Keratinocyte (primary cell): ENCODE measurements around the gene DNAJC5G. TPM values are rescaled to one million over a fixed set of nuclear protein-coding genes. Genes with fewer than 3 reads are reported as not detected.

Source experiments
- DNase-seq: peaks from one replicate; pipeline ENCODE4 v3.0.0-alpha.2; 2011; ENCODE audit warnings: low read depth, missing footprints, low spot score
- FAIRE-seq: peaks from 2 replicates; lab custom pipeline; 2011; peaks lifted over from hg19 to GRCh38; lab: Jason Lieb, UNC
- H2AFZ ChIP-seq: 2 replicates; pipeline ENCODE4 v1.6.0; 2012; ENCODE audit warnings: low read length, control low read depth, inconsistent platforms; ENCODE audit not compliant: control insufficient read depth
- H3K27ac ChIP-seq: 2 replicates; pipeline ENCODE4 v1.5.1; 2011; ENCODE audit warnings: low read length; ENCODE audit not compliant: control insufficient read depth, insufficient read depth
- H3K27me3 ChIP-seq: 3 replicates; pipeline ENCODE4 v1.6.0; 2011; ENCODE audit warnings: low read length; ENCODE audit not compliant: control insufficient read depth, insufficient read depth; ENCODE audit errors: extremely low read depth
- H3K36me3 ChIP-seq, 2 experiments: 2 replicates in 1 of 2; 3 replicates in 1 of 2; pipeline ENCODE4 v1.5.1; 2011; ENCODE audit warnings: low read length in 2 of 2, mild to moderate bottlenecking in 1 of 2; ENCODE audit not compliant: control insufficient read depth in 2 of 2, insufficient read depth in 2 of 2; ENCODE audit errors: extremely low read depth in 1 of 2
- H3K4me1 ChIP-seq: 3 replicates; pipeline ENCODE4 v1.5.1; 2011; ENCODE audit warnings: low read length; ENCODE audit not compliant: control insufficient read depth, insufficient read depth; ENCODE audit errors: extremely low read depth
- H3K4me2 ChIP-seq: 3 replicates; pipeline ENCODE4 v1.6.0; 2011; ENCODE audit warnings: low read depth, low read length; ENCODE audit not compliant: control insufficient read depth, insufficient read depth; ENCODE audit errors: extremely low read depth
- H3K4me3 ChIP-seq, 3 experiments: fragments of 200-600 bp in 1 of 3; sonication (generic) in 1 of 3; 2 replicates in 2 of 3; 3 replicates in 1 of 3; pipeline ENCODE4 v1.5.1; 2011 to 2016; ENCODE audit warnings: low read length in 3 of 3, mild to moderate bottlenecking in 3 of 3, control low read depth in 2 of 3, inconsistent platforms in 1 of 3, low read depth in 1 of 3, mixed read lengths in 1 of 3, mixed run types in 1 of 3, moderate library complexity in 1 of 3; ENCODE audit not compliant: control insufficient read depth in 2 of 3, insufficient read depth in 2 of 3; ENCODE audit errors: extremely low read depth in 1 of 3
- H3K79me2 ChIP-seq: 2 replicates; pipeline ENCODE4 v1.6.0; 2012; ENCODE audit warnings: low read length; ENCODE audit not compliant: control insufficient read depth, insufficient read depth
- H3K9ac ChIP-seq: 3 replicates; pipeline ENCODE4 v1.6.0; 2011; ENCODE audit warnings: low read length; ENCODE audit not compliant: control insufficient read depth, insufficient read depth; ENCODE audit errors: extremely low read depth
- H3K9me1 ChIP-seq: 3 replicates; pipeline ENCODE4 v1.6.0; 2011; ENCODE audit warnings: low read length; ENCODE audit not compliant: control insufficient read depth, insufficient read depth; ENCODE audit errors: extremely low read depth
- H3K9me3 ChIP-seq: 2 replicates; pipeline ENCODE4 v1.5.1; 2012; ENCODE audit warnings: low read depth, low read length; ENCODE audit not compliant: control insufficient read depth
- H4K20me1 ChIP-seq: 3 replicates; pipeline ENCODE4 v1.6.0; 2011; ENCODE audit warnings: low read length; ENCODE audit not compliant: control insufficient read depth, insufficient read depth; ENCODE audit errors: extremely low read depth
- CTCF ChIP-seq, 3 experiments: IDR thresholded peaks in 1 of 3; conservative IDR thresholded peaks in 1 of 3; optimal IDR thresholded peaks in 1 of 3; 2 replicates in 2 of 3; 3 replicates in 1 of 3; pipeline versions ENCODE3 to v1.5.1; 2011; ENCODE audit warnings: low read length in 3 of 3, mild to moderate bottlenecking in 3 of 3, moderate library complexity in 2 of 3, control low read depth in 1 of 3, inconsistent platforms in 1 of 3; ENCODE audit not compliant: insufficient read depth in 2 of 3; ENCODE audit errors: extremely low read depth in 1 of 3
- EZH2 ChIP-seq: IDR thresholded peaks from one replicate; pipeline ENCODE4 v1.6.1; 2012; ENCODE audit warnings: inconsistent platforms, mild to moderate bottlenecking, low read length, moderate library complexity
- dilution Hi-C: fragments of 300-500 bp; cut with MboI; formaldehyde crosslinking; loops from one replicate; pipeline ENCODE4 v1.7.0; 2020; ENCODE audit warnings: low sequenced_read_pairs; ENCODE audit not compliant: extremely low pct_ligation_motif_present
- polyA plus RNA-seq, 5 experiments: library from polyadenylated mRNA; depleted of rRNA in 3 of 5; stranded (reverse) in 3 of 5; stranded (forward) in 1 of 5; unstranded in 1 of 5; fragments of >200 nt; gene quantifications; 1 replicate in 1 of 5; 2 replicates in 3 of 5; 3 replicates in 1 of 5; pipeline versions ENCODE4 v1.2.1 to v1.2.3, GENCODE V29; 2011 to 2012; ENCODE audit warnings: missing spikeins in 2 of 5, low read depth in 1 of 5, low replicate concordance in 1 of 5

DNAJC5G gene
- polyA plus RNA-seq, 1 donor (not counting 4 experiments of a cell fraction or from before 2014, with no cell fraction given), result not detected

- no peak for TF ChIP-seq EZH2
- no peak overlapping the region for H3K27ac ChIP-seq
- no peaks in the 10 kb centered on the region for H3K36me3 ChIP-seq
- no peak overlapping the region for H2AFZ ChIP-seq
- no peaks in the 10 kb centered on the region for H4K20me1 ChIP-seq
- no peak overlapping the region for H3K4me3 ChIP-seq
- H3K9me1 ChIP-seq, result no peaks in the 10 kb centered on the region
- no peak for FAIRE-seq
- H3K79me2 ChIP-seq, result no peaks in the 10 kb centered on the region
- dilution Hi-C loops, result no loop called here
- no peak overlapping the region for H3K4me2 ChIP-seq
- H3K27me3 ChIP-seq, result peaks cover 4% of the 10 kb centered on the region
- H3K9ac ChIP-seq, result no peak overlapping the region
- no peaks in the 10 kb centered on the region for H3K9me3 ChIP-seq
- peaks cover 8% of the 10 kb centered on the region for H3K4me1 ChIP-seq
- DNase-seq, result no peak
Measured at GRCh38 chr2:27294928-27295327, 19.7 kb downstream of the DNAJC5G start.

GRCh38 chr2:27296481-27296880 is 21.2 kb downstream of the DNAJC5G start:
- H3K9me3 ChIP-seq, result no peaks in the 10 kb centered on the region
- dilution Hi-C loops, result no loop called here
- DNase-seq, result no peak
- H3K9ac ChIP-seq, result no peak overlapping the region
- no peaks in the 10 kb centered on the region for H4K20me1 ChIP-seq
- no peak overlapping the region for H3K4me2 ChIP-seq
- no peak overlapping the region for H3K4me3 ChIP-seq
- H3K79me2 ChIP-seq, result no peaks in the 10 kb centered on the region
- no peak for TF ChIP-seq CTCF (optimal IDR thresholded peaks at IDR 0.05 in 1 of 3, IDR thresholded peaks at IDR 0.05 in 1 of 3, conservative IDR thresholded peaks at IDR 0.05 in 1 of 3; ENCODE audit: extremely low read depth in 1 of 3, insufficient read depth in 2 of 3, low read length in 3 of 3)
- TF ChIP-seq EZH2, result no peak
- no peak overlapping the region for H2AFZ ChIP-seq
- H3K27me3 ChIP-seq, result peaks cover 4% of the 10 kb centered on the region
- no peaks in the 10 kb centered on the region for H3K9me1 ChIP-seq
- no peak for FAIRE-seq
- peaks cover 8% of the 10 kb centered on the region for H3K4me1 ChIP-seq
- no peaks in the 10 kb centered on the region for H3K36me3 ChIP-seq
- H3K27ac ChIP-seq, result no peak overlapping the region

GRCh38 chr2:27297195-27297594 is 22.0 kb downstream of the DNAJC5G start:
- Histone ChIP-seq H3K9ac (no peak overlapping the region), H3K4me1 (peaks cover 8% of the 10 kb centered on the region), H3K27me3 (no peaks in the 10 kb centered on the region), H4K20me1 (no peaks in the 10 kb centered on the region), H3K27ac (no peak overlapping the region), H3K9me3 (no peaks in the 10 kb centered on the region), H2AFZ (no peak overlapping the region), H3K9me1 (no peaks in the 10 kb centered on the region), H3K4me3 (no peak overlapping the region), H3K4me2 (no peak overlapping the region), H3K79me2 (no peaks in the 10 kb centered on the region), H3K36me3 (no peaks in the 10 kb centered on the region)
- dilution Hi-C loops, result no loop called here
- no peak for FAIRE-seq
- no peak for DNase-seq
- no peak for TF ChIP-seq CTCF (optimal IDR thresholded peaks at IDR 0.05 in 1 of 3, IDR thresholded peaks at IDR 0.05 in 1 of 3, conservative IDR thresholded peaks at IDR 0.05 in 1 of 3; ENCODE audit: extremely low read depth in 1 of 3, insufficient read depth in 2 of 3, low read length in 3 of 3)
- no peak for TF ChIP-seq EZH2
